ENCODE data around the gene FILIP1. TPM values are rescaled to one million over a fixed set of nuclear protein-coding genes. Genes with fewer than 3 reads are reported as not detected.

The FILIP1 gene
- total RNA-seq, 6 donors from 2014 or later: 16.7 to 31.7 (median 21.7) TPM

GRCh38 chr6:75458895-75459294 is 34.7 kb downstream of the FILIP1 start:
- no peak overlapping the region for H3K4me3 ChIP-seq
- peak overlapping the region in 1 of 4 donors; percentile 7 for H3K27ac ChIP-seq
- peaks cover 0 to 17% (median 2%) of the 10 kb centered on the region in 4 donors for H3K4me1 ChIP-seq
- H3K36me3 ChIP-seq: no peaks in the 10 kb centered on the region
- peak in 1 of 2 donors; percentile 93 for ATAC-seq (ENCODE audit: low FRiP score in 2 of 2)
- DNase-seq: no peak
- TF ChIP-seq POLR2AphosphoS5 (IDR thresholded peaks at IDR 0.05): no peak
- TF ChIP-seq POLR2A (IDR thresholded peaks at IDR 0.05): no peak
- no peak for TF ChIP-seq CTCF (IDR thresholded peaks at IDR 0.05)
- no peak for TF ChIP-seq EP300 (IDR thresholded peaks at IDR 0.05)
- WGBS, 2 donors: 60 to 67% methylated on average over 4 of the region's 4 CpGs
- H3K27me3 ChIP-seq: no peaks in the 10 kb centered on the region
- H3K9me3 ChIP-seq: no peaks in the 10 kb centered on the region

- 90 to 95% methylated on average over 3 of the region's 3 CpGs for WGBS, 2 donors
- Histone ChIP-seq H3K27ac (no peak overlapping the region), H3K4me3 (no peak overlapping the region), H3K27me3 (no peaks in the 10 kb centered on the region), H3K4me1 (no peaks in the 10 kb centered on the region), H3K36me3 (no peaks in the 10 kb centered on the region), H3K9me3 (no peaks in the 10 kb centered on the region)
- DNase-seq (no peak), ATAC-seq (ENCODE audit: low FRiP score in 2 of 2) (no peak)
- TF ChIP-seq CTCF (IDR thresholded peaks at IDR 0.05): no peak
- TF ChIP-seq POLR2A (IDR thresholded peaks at IDR 0.05): no peak
- TF ChIP-seq POLR2AphosphoS5 (IDR thresholded peaks at IDR 0.05): no peak
These were observed 42.7 kb downstream of the FILIP1 start for GRCh38 chr6:75450903-75451302.

GRCh38 chr6:75449630-75450206 is 43.9 kb downstream of the FILIP1 start:
- no peak overlapping the region for H3K4me3 ChIP-seq
- no peaks in the 10 kb centered on the region for H3K4me1 ChIP-seq
- ATAC-seq (ENCODE audit: low FRiP score in 2 of 2) (peak; percentile 44 to 55), DNase-seq (peak in 1 of 2 donors; percentile 40)
- no peaks in the 10 kb centered on the region for H3K27me3 ChIP-seq
- H3K36me3 ChIP-seq: no peaks in the 10 kb centered on the region
- TF ChIP-seq CTCF (IDR thresholded peaks at IDR 0.05): no peak
- no peak for TF ChIP-seq POLR2A (IDR thresholded peaks at IDR 0.05)
- no peak for TF ChIP-seq EP300 (IDR thresholded peaks at IDR 0.05)
- no peak for TF ChIP-seq POLR2AphosphoS5 (IDR thresholded peaks at IDR 0.05)
- WGBS, 2 donors: 64 to 81% methylated on average over 5 of the region's 5 CpGs
- H3K27ac ChIP-seq: peak overlapping the region in 1 of 4 donors; percentile 4
- H3K9me3 ChIP-seq: no peaks in the 10 kb centered on the region

GRCh38 chr6:75446241-75446880 is 47.2 kb downstream of the FILIP1 start:
- TF ChIP-seq POLR2AphosphoS5 (IDR thresholded peaks at IDR 0.05) (no peak), CTCF (IDR thresholded peaks at IDR 0.05) (no peak), EP300 (IDR thresholded peaks at IDR 0.05) (no peak), POLR2A (IDR thresholded peaks at IDR 0.05) (no peak)
- Histone ChIP-seq H3K4me3 (no peak overlapping the region), H3K27me3 (no peaks in the 10 kb centered on the region), H3K36me3 (no peaks in the 10 kb centered on the region), H3K4me1 (no peaks in the 10 kb centered on the region), H3K27ac (no peak overlapping the region), H3K9me3 (no peaks in the 10 kb centered on the region)
- 63 to 72% methylated on average over 4 of the region's 4 CpGs for WGBS, 2 donors
- no peak for DNase-seq
- ATAC-seq (ENCODE audit: low FRiP score in 2 of 2): no peak

GRCh38 chr6:75445738-75446137 is 47.9 kb downstream of the FILIP1 start:
- Histone ChIP-seq H3K4me3 (no peak overlapping the region), H3K4me1 (no peaks in the 10 kb centered on the region), H3K27me3 (no peaks in the 10 kb centered on the region), H3K36me3 (no peaks in the 10 kb centered on the region), H3K27ac (no peak overlapping the region), H3K9me3 (no peaks in the 10 kb centered on the region)
- ATAC-seq (ENCODE audit: low FRiP score in 2 of 2): no peak
- no peak for DNase-seq
- TF ChIP-seq POLR2A (IDR thresholded peaks at IDR 0.05) (no peak), CTCF (IDR thresholded peaks at IDR 0.05) (no peak), POLR2AphosphoS5 (IDR thresholded peaks at IDR 0.05) (no peak), EP300 (IDR thresholded peaks at IDR 0.05) (no peak)

Data from upper lobe of left lung (tissue), 6 donors.